Hematopoietic multipotent progenitor cell treated with erythropoietin and hydrocortisone succinate and interleukin-3 and kit ligand, for 17 days (in vitro differentiated cells): ENCODE measurements around the gene CACNA1I.
"Not testable (repeated sequence)": the region's sequence is repeated elsewhere in the genome, so short reads cannot be mapped to it uniquely, and the experiment has no call there.

Source experiments
- DNase-seq: peaks from one replicate; pipeline ENCODE4 v3.0.0-alpha.2; 2015; ENCODE audit warnings: low spot score

Gene CACNA1I

GRCh38 chr22:39718921-39719475 is 148.4 kb downstream of the CACNA1I start:
- no peak for DNase-seq

- no peak for DNase-seq
These were observed 149.3 kb downstream of the CACNA1I start for GRCh38 chr22:39719559-39720450.

- DNase-seq: no peak
These were observed 150.9 kb downstream of the CACNA1I start for GRCh38 chr22:39721206-39722031.

GRCh38 chr22:39722032-39722325 is 151.4 kb downstream of the CACNA1I start:
- no peak for DNase-seq

DNA sequence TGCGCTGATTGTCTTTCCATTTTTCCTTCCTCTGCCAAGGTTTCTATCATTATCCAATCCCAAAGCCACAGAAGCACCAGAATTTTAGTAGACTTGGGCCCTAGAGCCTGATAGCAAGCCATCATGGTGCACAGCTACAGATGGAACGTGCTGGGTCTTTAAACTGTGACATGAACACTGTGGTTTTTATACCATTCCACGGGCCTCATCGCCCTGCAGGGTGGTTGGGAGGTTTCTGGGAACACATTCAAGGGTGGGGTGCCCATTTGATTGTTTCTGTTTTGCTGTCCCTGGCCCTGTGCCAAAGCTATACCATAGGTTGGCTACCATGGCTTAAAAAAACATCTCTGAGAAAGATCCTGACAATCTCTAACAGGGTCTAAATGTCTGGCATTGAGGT is 151.9 kb downstream of the CACNA1I start:
- DNase-seq: peak; percentile 11

- DNase-seq: no peak
These were observed 152.9 kb downstream of the CACNA1I start for GRCh38 chr22:39723463-39723862.

DNA sequence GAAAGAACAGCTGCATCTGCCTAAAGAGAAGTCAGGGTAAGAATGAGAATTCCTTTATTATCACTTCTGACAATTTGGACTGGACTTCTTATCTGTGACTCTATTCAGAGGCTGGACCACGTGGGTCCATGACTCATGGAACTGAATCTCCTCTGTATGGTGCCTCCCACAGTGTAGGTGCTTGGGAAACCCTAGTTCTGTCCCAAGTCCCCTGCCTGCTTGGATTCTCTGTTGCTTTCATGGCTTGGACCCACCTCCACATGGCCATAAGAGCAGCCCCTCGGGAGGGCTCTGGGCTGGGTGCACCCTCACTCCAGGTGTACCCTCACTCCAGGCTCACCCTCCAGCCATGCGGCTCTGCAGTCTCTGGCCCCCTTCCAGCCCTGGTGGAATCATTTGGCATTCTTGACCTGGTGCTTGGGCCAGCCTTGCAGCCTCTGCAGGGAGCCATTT is 153.4 kb downstream of the CACNA1I start:
- DNase-seq: peak; percentile 50

GRCh38 chr22:39724390-39724789 is 153.8 kb downstream of the CACNA1I start:
- peak; percentile 67 for DNase-seq

- no peak for DNase-seq
These were observed 154.3 kb downstream of the CACNA1I start for GRCh38 chr22:39724857-39725256.

DNA sequence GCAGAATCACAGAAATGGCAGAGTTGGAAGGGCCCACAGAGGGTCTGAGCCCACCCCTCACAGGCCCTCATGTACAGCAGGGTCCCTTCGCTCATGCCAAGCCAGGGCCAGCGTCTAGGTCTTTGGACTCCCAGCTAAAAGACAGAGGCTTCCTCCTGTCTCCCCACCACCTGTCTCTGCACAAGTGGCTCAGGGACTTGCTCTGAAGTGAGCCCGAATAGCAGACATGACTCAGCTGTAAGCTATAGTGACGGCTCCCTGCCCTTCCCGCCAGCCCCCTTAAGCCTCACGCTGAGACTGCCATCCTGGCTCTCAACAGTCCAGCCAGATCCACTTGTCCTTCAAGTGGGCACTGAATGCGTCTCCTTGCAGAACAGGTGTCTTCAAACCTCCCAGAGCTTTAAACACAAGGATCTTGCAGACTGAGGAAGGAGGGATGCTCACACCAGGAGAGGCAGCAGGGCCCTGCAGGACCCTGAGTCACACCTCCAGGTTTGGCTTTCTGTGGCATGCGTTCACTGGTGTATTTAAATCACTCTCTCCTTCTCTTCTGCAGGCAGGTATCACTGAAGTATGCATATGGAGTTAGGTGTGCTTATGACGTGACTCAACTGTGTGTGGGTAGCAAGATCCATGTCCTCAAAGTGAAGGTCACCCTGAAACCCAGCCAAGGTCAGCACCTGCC is 154.9 kb downstream of the CACNA1I start:
- no peak for DNase-seq

- no peak for DNase-seq
These were observed 157.0 kb downstream of the CACNA1I start for GRCh38 chr22:39727541-39727940.

GRCh38 chr22:39728236-39728860 is 157.8 kb downstream of the CACNA1I start:
- no peak for DNase-seq

- no peak for DNase-seq
These were observed 158.8 kb downstream of the CACNA1I start for GRCh38 chr22:39729141-39729934.

- no peak for DNase-seq
These were observed 160.9 kb downstream of the CACNA1I start for GRCh38 chr22:39731481-39731880.

DNA sequence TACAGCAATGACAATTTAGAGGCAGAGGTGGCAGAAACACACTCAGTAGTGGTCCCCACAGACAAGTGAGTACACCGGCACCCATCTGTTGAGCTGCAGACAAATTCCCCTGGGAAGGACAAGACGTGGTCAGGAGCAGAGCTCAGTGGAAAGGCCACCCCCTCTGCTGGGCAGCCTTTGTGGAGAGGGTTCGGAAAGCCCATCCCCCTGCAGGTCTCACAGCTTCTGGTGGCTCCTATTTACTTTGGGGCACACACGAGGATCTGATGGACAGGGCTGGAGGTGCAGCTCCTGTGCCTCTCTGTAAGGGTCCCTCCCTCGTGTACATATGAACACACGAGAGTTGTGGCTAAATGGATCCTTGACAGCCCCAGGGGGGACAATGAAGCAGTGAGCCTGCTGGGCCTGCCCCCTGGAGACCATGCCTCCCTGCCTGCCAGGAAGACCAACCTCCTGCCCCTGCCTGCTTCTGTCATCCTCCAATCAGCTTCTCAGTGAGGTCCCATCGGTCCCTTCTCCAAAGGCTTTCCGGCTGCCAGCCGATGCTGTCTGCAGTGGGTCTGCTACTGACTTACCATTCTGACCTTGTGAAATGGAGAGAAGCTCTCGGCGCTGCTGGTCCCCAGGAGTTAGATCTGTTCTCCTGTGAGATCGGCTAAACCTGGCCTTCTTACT is 161.5 kb downstream of the CACNA1I start:
- DNase-seq: no peak

DNA sequence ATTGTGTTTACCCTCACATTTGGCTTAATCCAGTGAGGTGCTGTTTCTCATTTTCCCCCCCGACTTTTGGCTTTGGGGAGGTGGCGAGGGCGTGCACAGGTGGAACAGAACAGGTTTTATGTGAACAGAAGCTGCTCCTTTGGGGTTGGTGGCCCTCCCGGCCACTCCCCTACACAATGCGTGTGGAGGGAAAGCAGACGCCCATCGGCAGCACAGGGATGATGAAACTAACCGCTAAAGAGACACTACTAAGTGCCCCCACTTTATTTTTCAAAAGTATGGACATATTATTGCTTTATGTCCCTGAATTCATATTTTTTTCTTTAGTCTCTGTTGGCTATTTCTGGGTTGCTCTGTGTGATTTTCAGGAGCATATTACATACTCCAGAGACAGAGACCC is 162.1 kb downstream of the CACNA1I start:
- no peak for DNase-seq

DNA sequence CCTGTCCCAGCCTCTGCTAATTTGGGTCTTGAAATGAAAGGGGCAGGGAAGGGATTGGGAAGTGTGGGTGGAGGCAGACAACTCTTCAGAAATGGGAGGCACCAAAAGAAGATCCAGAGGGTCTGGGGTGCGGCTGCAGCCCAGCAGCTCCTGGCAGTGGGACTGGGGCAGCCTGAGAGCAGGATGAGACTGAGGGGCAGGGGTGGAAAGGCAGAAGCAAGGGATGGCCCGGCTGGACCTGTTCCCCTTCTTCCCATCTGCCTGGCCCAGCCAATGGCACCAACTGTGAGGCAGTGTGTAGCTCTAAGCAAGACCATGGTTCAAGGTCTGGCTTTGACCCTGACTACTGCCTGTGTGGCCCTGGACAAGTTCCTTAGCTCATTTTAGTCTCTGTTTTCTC is 162.6 kb downstream of the CACNA1I start:
- no peak for DNase-seq

GRCh38 chr22:39734046-39734445 is 163.5 kb downstream of the CACNA1I start:
- not testable (repeated sequence) for DNase-seq

DNA sequence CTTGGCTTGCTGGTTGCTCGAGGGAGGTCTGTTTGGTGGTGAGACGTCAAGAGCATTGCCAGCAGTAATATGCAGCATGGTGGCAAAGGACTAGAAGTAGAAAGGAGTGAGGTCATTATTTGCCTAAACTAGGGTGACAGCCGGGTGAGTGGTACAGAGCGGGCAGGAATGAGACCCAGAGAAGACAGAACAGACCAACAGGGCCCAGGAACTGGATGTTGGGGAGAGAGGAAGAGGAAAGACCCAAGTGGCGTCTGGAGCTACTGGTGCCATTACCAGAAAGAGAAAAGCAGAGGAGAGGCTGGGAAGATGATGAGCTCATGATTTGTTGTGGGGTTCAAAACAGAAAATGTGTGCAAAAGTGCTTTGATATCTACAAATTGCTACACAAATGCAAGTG is 164.3 kb downstream of the CACNA1I start:
- no peak for DNase-seq

DNA sequence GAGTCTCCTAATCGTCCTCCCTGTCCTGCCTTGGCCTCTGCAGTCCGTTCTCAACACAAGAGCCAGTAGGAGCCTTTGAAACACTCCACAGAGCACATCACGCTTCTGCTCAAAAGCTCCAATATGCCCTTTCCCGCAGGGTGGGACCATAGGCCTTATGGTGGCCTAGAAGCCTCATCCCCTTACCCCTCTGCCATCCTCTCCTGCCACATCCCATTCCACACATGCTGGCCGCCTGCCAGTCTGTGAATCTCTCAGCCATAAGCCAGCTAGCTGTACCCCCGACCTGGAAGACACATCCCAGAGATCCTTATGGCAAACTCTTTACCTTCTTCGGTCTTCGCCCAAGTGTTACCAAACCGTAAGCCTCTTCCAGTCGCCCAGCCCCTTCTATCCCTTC is 165.2 kb downstream of the CACNA1I start:
- DNase-seq: no peak
